ENCODE results near the gene LLCFC1. TPM values are rescaled to one million over a fixed set of nuclear protein-coding genes. Genes with fewer than 3 reads are reported as not detected.
"Not testable (repeated sequence)": the region's sequence is repeated elsewhere in the genome, so short reads cannot be mapped to it uniquely, and the experiment has no call there.

The LLCFC1 gene
- total and polyA plus RNA-seq, 2 experiments from 2014 or later, result not detected

DNA sequence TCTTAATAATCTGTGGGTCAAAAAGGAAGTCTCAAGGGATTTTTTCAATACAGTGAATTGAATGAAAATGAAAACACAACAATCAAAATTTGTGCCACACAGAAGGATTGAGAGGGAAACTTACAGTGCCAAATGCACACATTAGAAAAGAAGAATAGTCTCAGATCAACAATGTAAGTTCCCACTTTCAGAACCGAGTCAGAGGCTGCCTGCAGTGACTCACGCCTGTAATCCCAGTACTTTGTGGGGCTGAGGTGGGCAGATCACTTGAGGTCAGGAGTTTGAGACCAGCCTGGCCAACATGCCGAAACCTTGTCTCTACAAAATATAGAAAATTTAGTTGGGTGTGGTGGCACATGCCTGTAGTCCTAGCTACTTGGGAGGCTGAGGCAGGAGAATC, 35.3 kb downstream of the LLCFC1 start:
- no peaks in the 10 kb centered on the region for H3K36me3 ChIP-seq (replicated peaks; ENCODE audit: insufficient read depth, low read depth)
- H3K27ac ChIP-seq, result no peak overlapping the region
- H3K4me3 ChIP-seq, result no peak overlapping the region
- H3K27me3 ChIP-seq, result no peaks in the 10 kb centered on the region
- peaks cover 5% of the 10 kb centered on the region for H3K4me1 ChIP-seq (ENCODE audit: insufficient read depth)
- H2AFZ ChIP-seq, result no peak overlapping the region
- H3K9me2 ChIP-seq (replicated peaks; ENCODE audit: insufficient read depth), result no peaks in the 10 kb centered on the region
- H3K4me2 ChIP-seq, result no peak overlapping the region
- no peaks in the 10 kb centered on the region for H3K79me2 ChIP-seq
- DNase-seq (ENCODE audit: low spot score), result no peak
- H4K20me1 ChIP-seq (ENCODE audit: insufficient read depth, poor library complexity, severe bottlenecking), result no peaks in the 10 kb centered on the region
- no peaks in the 10 kb centered on the region for H3K9me3 ChIP-seq (ENCODE audit: low read depth)
- WGBS (ENCODE audit: low lambda C conversion rate, missing lambda C conversion rate), result 91% methylated on average over 3 of the region's 3 CpGs
- no peak for TF ChIP-seq EZH2phosphoT487 (IDR thresholded peaks at IDR 0.05; ENCODE audit: low read depth, severe bottlenecking, unreplicated experiment)
- TF ChIP-seq, protein P1, sequence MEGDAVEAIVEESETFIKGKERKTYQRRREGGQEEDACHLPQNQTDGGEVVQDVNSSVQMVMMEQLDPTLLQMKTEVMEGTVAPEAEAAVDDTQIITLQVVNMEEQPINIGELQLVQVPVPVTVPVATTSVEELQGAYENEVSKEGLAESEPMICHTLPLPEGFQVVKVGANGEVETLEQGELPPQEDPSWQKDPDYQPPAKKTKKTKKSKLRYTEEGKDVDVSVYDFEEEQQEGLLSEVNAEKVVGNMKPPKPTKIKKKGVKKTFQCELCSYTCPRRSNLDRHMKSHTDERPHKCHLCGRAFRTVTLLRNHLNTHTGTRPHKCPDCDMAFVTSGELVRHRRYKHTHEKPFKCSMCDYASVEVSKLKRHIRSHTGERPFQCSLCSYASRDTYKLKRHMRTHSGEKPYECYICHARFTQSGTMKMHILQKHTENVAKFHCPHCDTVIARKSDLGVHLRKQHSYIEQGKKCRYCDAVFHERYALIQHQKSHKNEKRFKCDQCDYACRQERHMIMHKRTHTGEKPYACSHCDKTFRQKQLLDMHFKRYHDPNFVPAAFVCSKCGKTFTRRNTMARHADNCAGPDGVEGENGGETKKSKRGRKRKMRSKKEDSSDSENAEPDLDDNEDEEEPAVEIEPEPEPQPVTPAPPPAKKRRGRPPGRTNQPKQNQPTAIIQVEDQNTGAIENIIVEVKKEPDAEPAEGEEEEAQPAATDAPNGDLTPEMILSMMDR (IDR thresholded peaks at IDR 0.05; ENCODE audit: poor library complexity), result no peak
- TF ChIP-seq EZH2 (IDR thresholded peaks at IDR 0.05; ENCODE audit: borderline replicate concordance), result no peak

DNA sequence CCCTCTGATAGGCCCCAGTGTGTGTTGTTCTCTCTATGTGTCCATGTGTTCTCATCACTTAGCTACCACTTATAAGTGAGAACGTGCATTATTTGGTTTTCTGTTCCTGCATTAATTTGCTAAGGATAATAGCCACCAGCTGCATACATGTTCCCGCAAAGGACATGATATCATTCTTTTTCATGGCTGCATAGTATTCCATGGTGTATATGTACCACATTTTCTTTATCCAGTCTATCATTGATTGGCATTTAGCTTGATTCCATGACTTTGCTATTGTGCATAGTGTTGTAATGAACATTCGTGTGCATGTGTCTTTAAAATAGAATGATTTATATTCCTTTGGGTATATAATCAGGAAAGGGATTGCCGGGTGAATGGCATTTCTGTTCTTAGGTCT, 39.1 kb downstream of the LLCFC1 start:
- DNase-seq (ENCODE audit: low spot score); H3K36me3 ChIP-seq (replicated peaks; ENCODE audit: insufficient read depth, low read depth); H3K9me3 ChIP-seq (ENCODE audit: low read depth); H2AFZ ChIP-seq; H3K79me2 ChIP-seq; H3K4me2 ChIP-seq; H3K4me1 ChIP-seq (ENCODE audit: insufficient read depth); H3K4me3 ChIP-seq; H3K9me2 ChIP-seq (replicated peaks; ENCODE audit: insufficient read depth); H3K27me3 ChIP-seq; H3K27ac ChIP-seq; H4K20me1 ChIP-seq (ENCODE audit: insufficient read depth, poor library complexity, severe bottlenecking): not testable (repeated sequence)
- WGBS (ENCODE audit: low lambda C conversion rate, missing lambda C conversion rate), result 89% methylated on average over 4 of the region's 4 CpGs

DNA sequence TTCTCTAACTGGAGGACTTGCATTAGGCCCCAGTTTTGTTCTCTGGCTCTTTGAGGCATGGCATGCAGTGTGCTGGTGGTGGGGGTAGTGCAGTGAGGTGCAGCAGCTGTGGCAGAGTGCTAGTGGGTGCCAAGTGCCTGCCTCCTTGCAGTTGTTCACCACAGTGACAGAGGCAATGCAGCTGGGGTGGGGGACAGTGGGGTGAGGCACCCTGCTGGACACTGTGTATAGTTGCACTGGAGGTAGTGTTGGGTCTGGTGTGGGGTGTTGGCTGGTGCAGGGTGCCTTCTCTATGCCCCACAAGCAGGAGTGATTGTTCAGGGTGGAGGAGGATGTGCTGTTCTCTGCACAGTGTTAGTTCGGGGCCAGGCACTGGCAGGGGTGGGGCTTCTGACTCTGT, 44.5 kb downstream of the LLCFC1 start:
- H4K20me1 ChIP-seq (ENCODE audit: insufficient read depth, poor library complexity, severe bottlenecking), result no peaks in the 10 kb centered on the region
- no peaks in the 10 kb centered on the region for H3K27me3 ChIP-seq

DNA sequence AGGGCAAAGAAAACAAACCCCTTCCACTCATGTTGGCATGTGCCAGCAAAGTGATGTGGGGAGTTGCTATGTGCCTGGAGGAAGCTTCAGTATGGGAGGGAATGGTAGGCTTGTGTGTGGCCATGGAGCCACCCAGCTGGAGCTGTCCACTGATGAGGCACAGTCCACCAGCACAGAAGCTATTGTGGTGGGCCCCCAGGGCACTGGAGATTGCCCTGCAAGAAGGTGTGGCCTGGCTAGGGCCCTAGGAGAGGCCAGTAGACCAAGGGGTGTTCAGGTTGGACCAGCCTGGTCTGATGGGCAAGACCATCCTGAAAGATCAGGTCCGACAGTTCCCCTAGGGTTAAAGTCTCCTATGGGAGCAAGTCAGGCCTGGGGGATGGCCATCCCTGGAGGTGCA, 45.0 kb downstream of the LLCFC1 start:
- H3K79me2 ChIP-seq, result no peaks in the 10 kb centered on the region

More for the DNA sequence above, 44.5 kb downstream of the LLCFC1 start:
- Histone ChIP-seq H3K4me3 (no peak overlapping the region), H3K36me3 (replicated peaks; ENCODE audit: insufficient read depth, low read depth) (no peaks in the 10 kb centered on the region), H2AFZ (no peak overlapping the region), H3K79me2 (no peaks in the 10 kb centered on the region), H3K9me3 (ENCODE audit: low read depth) (peaks cover 8% of the 10 kb centered on the region), H3K4me2 (no peak overlapping the region), H3K4me1 (ENCODE audit: insufficient read depth) (no peaks in the 10 kb centered on the region), H3K9me2 (replicated peaks; ENCODE audit: insufficient read depth) (no peaks in the 10 kb centered on the region), H3K27ac (no peak overlapping the region)
- TF ChIP-seq EZH2phosphoT487 (IDR thresholded peaks at IDR 0.05; ENCODE audit: low read depth, severe bottlenecking, unreplicated experiment) (no peak), EZH2 (IDR thresholded peaks at IDR 0.05; ENCODE audit: borderline replicate concordance) (no peak)
- TF ChIP-seq, protein P1 (IDR thresholded peaks at IDR 0.05; ENCODE audit: poor library complexity), result no peak
- WGBS (ENCODE audit: low lambda C conversion rate, missing lambda C conversion rate), result 100% methylated on average over 1 of the region's 1 CpG
- no peak for DNase-seq (ENCODE audit: low spot score)

More for the DNA sequence above, 45.0 kb downstream of the LLCFC1 start:
- Histone ChIP-seq H3K9me2 (replicated peaks; ENCODE audit: insufficient read depth) (no peaks in the 10 kb centered on the region), H3K4me1 (ENCODE audit: insufficient read depth) (no peaks in the 10 kb centered on the region), H2AFZ (no peak overlapping the region), H3K9me3 (ENCODE audit: low read depth) (peaks cover 8% of the 10 kb centered on the region), H3K4me2 (no peak overlapping the region), H3K27ac (no peak overlapping the region), H3K27me3 (no peaks in the 10 kb centered on the region), H3K4me3 (no peak overlapping the region), H3K36me3 (replicated peaks; ENCODE audit: insufficient read depth, low read depth) (no peaks in the 10 kb centered on the region), H4K20me1 (ENCODE audit: insufficient read depth, poor library complexity, severe bottlenecking) (no peaks in the 10 kb centered on the region)
- DNase-seq (ENCODE audit: low spot score), result no peak
- TF ChIP-seq, protein P1 (IDR thresholded peaks at IDR 0.05; ENCODE audit: poor library complexity), result no peak
- TF ChIP-seq EZH2 (IDR thresholded peaks at IDR 0.05; ENCODE audit: borderline replicate concordance) (no peak), EZH2phosphoT487 (IDR thresholded peaks at IDR 0.05; ENCODE audit: low read depth, severe bottlenecking, unreplicated experiment) (no peak)
- WGBS (ENCODE audit: low lambda C conversion rate, missing lambda C conversion rate), result 100% methylated on average over 1 of the region's 1 CpG

Other genes starting within 250 kb of the LLCFC1 start
- gene PRSS1, start 190.0 kb upstream of the LLCFC1 start, total RNA-seq, result 69.8 and 71.2 TPM in 2 replicates
- 67.6 and 78.5 TPM in 2 replicates for gene PRSS1, start 190.0 kb upstream of the LLCFC1 start, polyA plus RNA-seq
- 94.7 and 144 TPM in 2 replicates for gene PRSS2, start 168.5 kb upstream of the LLCFC1 start, total RNA-seq
- gene PRSS2, start 168.5 kb upstream of the LLCFC1 start, polyA plus RNA-seq, result 241 and 273 TPM in 2 replicates
- 7.4 and 14.8 TPM in 2 replicates for gene EPHB6, start 84.4 kb upstream of the LLCFC1 start, total RNA-seq
- 23.0 and 29.6 TPM in 2 replicates for gene EPHB6, start 84.4 kb upstream of the LLCFC1 start, polyA plus RNA-seq
- gene TRPV6, start 53.7 kb upstream of the LLCFC1 start, total RNA-seq, result 3.5 and 5.9 TPM in 2 replicates
- 3.7 and 8.5 TPM in 2 replicates for gene TRPV6, start 53.7 kb upstream of the LLCFC1 start, polyA plus RNA-seq
- not detected in 2 replicates for gene TRPV5, start 5.7 kb upstream of the LLCFC1 start, total RNA-seq
- not detected in 2 replicates for gene TRPV5, start 5.7 kb upstream of the LLCFC1 start, polyA plus RNA-seq
- gene KEL, start 22.9 kb downstream of the LLCFC1 start, total RNA-seq, result 8.7 and 22.4 TPM in 2 replicates
- 12.7 and 12.8 TPM in 2 replicates for gene KEL, start 22.9 kb downstream of the LLCFC1 start, polyA plus RNA-seq
- gene OR9A2, start 87.6 kb downstream of the LLCFC1 start, total RNA-seq, result not detected in 2 replicates
- not detected in 2 replicates for gene OR9A2, start 87.6 kb downstream of the LLCFC1 start, polyA plus RNA-seq
- not detected in 2 replicates for gene OR6V1, start 112.9 kb downstream of the LLCFC1 start, total RNA-seq
- gene OR6V1, start 112.9 kb downstream of the LLCFC1 start, polyA plus RNA-seq, result 0.34 TPM in 1 of 2 replicates, not detected in the other
- gene PIP, start 192.6 kb downstream of the LLCFC1 start, total RNA-seq, result not detected in 2 replicates
- gene PIP, start 192.6 kb downstream of the LLCFC1 start, polyA plus RNA-seq, result not detected in 2 replicates
- gene TAS2R39, start 243.9 kb downstream of the LLCFC1 start, total RNA-seq, result not detected in 2 replicates
- gene TAS2R39, start 243.9 kb downstream of the LLCFC1 start, polyA plus RNA-seq, result 0.56 TPM in 1 of 2 replicates, not detected in the other

Data from hepatocyte (in vitro differentiated cells).